GM19238 (cell line): ENCODE measurements around the gene LBR.
"Not testable (repeated sequence)": the region's sequence is repeated elsewhere in the genome, so short reads cannot be mapped to it uniquely, and the experiment has no call there.

ENCODE experiments used
- DNase-seq: peaks from one replicate; pipeline ENCODE4 v3.0.0; 2011; ENCODE audit warnings: low spot score; ENCODE audit not compliant: insufficient read length

The LBR gene

GRCh38 chr1:225427235-225428067, at the start of gene LBR:
TSS of gene LBR (minus strand) at chr1:225428038. CDS start at chr1:225424075, 3,963 bp downstream.
- peak; percentile 13 for DNase-seq

- DNase-seq: no peak
Measured at GRCh38 chr1:225477296-225477911, 49.6 kb upstream of the LBR start.

- DNase-seq: no peak
Measured at GRCh38 chr1:225476538-225476988, 48.7 kb upstream of the LBR start.

GRCh38 chr1:225476100-225476511, 48.3 kb upstream of the LBR start:
- DNase-seq: no peak

GRCh38 chr1:225474986-225475820, 47.4 kb upstream of the LBR start:
- DNase-seq: peak; percentile 71

GRCh38 chr1:225474439-225474985, 46.7 kb upstream of the LBR start:
- no peak for DNase-seq

- DNase-seq: not testable (repeated sequence)
Measured at GRCh38 chr1:225473676-225474438, 46.0 kb upstream of the LBR start.

- not testable (repeated sequence) for DNase-seq
Measured at GRCh38 chr1:225473266-225473665, 45.4 kb upstream of the LBR start.

GRCh38 chr1:225471453-225472301, 43.8 kb upstream of the LBR start:
- no peak for DNase-seq

- DNase-seq: no peak
Measured at GRCh38 chr1:225471109-225471452, 43.2 kb upstream of the LBR start.

GRCh38 chr1:225470211-225471108, 42.6 kb upstream of the LBR start:
- no peak for DNase-seq

- no peak for DNase-seq
Measured at GRCh38 chr1:225469051-225469450, 41.2 kb upstream of the LBR start.

- no peak for DNase-seq
Measured at GRCh38 chr1:225468270-225469020, 40.6 kb upstream of the LBR start.

- peak; percentile 81 for DNase-seq
Measured at GRCh38 chr1:225467193-225468020, 39.6 kb upstream of the LBR start.

GRCh38 chr1:225466848-225467192, 39.0 kb upstream of the LBR start:
- no peak for DNase-seq

GRCh38 chr1:225465793-225466517, 38.1 kb upstream of the LBR start:
- no peak for DNase-seq
